Smooth muscle cell (in vitro differentiated cells): ENCODE measurements around the gene XKR3. TPM values are rescaled to one million over a fixed set of nuclear protein-coding genes. Genes with fewer than 3 reads are reported as not detected.
"Not testable (repeated sequence)": the region's sequence is repeated elsewhere in the genome, so short reads cannot be mapped to it uniquely, and the experiment has no call there.

Experiments
- DNase-seq: peaks from one replicate; lab custom pipeline; 2025; ENCODE audit not compliant: unreplicated experiment; lab: John Stamatoyannopoulos, UW
- H2AFZ ChIP-seq: fragments of 200-600 bp; sonication (generic); 2 replicates; pipeline ENCODE4 v1.6.0; 2016; ENCODE audit warnings: antibody characterized with exemption, low read depth, mild to moderate bottlenecking
- H3F3A ChIP-seq: fragments of 200-600 bp; sonication (generic); 2 replicates; pipeline ENCODE4 v1.6.0; 2017; ENCODE audit warnings: antibody characterized with exemption, low read depth
- H3K27ac ChIP-seq: fragments of 200-600 bp; sonication (generic); 2 replicates; pipeline ENCODE4 v1.5.1; 2016; ENCODE audit warnings: low read depth, mild to moderate bottlenecking
- H3K27me3 ChIP-seq: fragments of 200-600 bp; sonication (generic); 2 replicates; pipeline ENCODE4 v1.6.1; 2016; ENCODE audit warnings: low read depth, mild to moderate bottlenecking
- H3K36me3 ChIP-seq: fragments of 200-600 bp; sonication (generic); 2 replicates; pipeline ENCODE4 v1.5.1; 2016; ENCODE audit warnings: low read depth
- H3K4me1 ChIP-seq: fragments of 200-600 bp; sonication (generic); 2 replicates; pipeline ENCODE4 v1.5.1; 2016; ENCODE audit warnings: low read depth
- H3K4me2 ChIP-seq: fragments of 200-600 bp; sonication (generic); 2 replicates; pipeline ENCODE4 v1.6.0; 2016; ENCODE audit warnings: mild to moderate bottlenecking
- H3K4me3 ChIP-seq: fragments of 200-600 bp; sonication (generic); 2 replicates; pipeline ENCODE4 v1.5.1; 2016; ENCODE audit warnings: mild to moderate bottlenecking
- H3K79me2 ChIP-seq: fragments of 200-600 bp; sonication (generic); 2 replicates; pipeline ENCODE4 v1.6.0; 2016; ENCODE audit warnings: low read depth, mild to moderate bottlenecking
- H3K9ac ChIP-seq: fragments of 200-600 bp; sonication (generic); 2 replicates; pipeline ENCODE4 v1.6.0; 2016; ENCODE audit warnings: low read depth
- H3K9me3 ChIP-seq: fragments of 200-600 bp; sonication (generic); replicated peaks from 2 replicates; pipeline ENCODE4 v1.5.1; 2016; ENCODE audit warnings: low read depth
- H4K20me1 ChIP-seq: fragments of 200-600 bp; sonication (generic); 2 replicates; pipeline ENCODE4 v1.6.0; 2016; ENCODE audit warnings: low read depth
- CTCF ChIP-seq: fragments of 200-600 bp; sonication (generic); IDR thresholded peaks from 2 replicates; pipeline ENCODE4 v1.5.1; 2017; ENCODE audit warnings: borderline replicate concordance, mild to moderate bottlenecking, antibody characterized with exemption; ENCODE audit not compliant: insufficient read depth, poor library complexity, severe bottlenecking
- WGBS: methylation state at CpG from one replicate; pipeline ENCODE4 v1.1.7; 2016; ENCODE audit warnings: low lambda C conversion rate; 5-methylcytosine and 5-hydroxymethylcytosine counted together
- polyA plus RNA-seq: library from polyadenylated mRNA; unstranded; fragments of >200 nt; fragmentation: Nextera tagmentation; extraction: Ambion mirVana; gene quantifications from 2 replicates; pipeline ENCODE4 v1.2.1, GENCODE V29; 2016
- total RNA-seq: library from RNA; depleted of rRNA; stranded (reverse); fragments of >200 nt; gene quantifications from 2 replicates; pipeline ENCODE4 v1.2.3, GENCODE V29; 2014

Gene XKR3
- not detected in 2 replicates for total RNA-seq
- polyA plus RNA-seq: not detected in 2 replicates

GRCh38 chr22:16824716-16825687 lies at the start of gene XKR3:
Gene XKR3 (minus strand): TSS chr22:16825411. CDS start chr22:16808073, 17,338 bp downstream.
- Histone ChIP-seq H3K9ac (no peak within 1 kb of the TSS), H3K4me2 (no peak within 1 kb of the TSS), H3K4me3 (no peak within 1 kb of the TSS), H3K79me2 (no peaks in the 10 kb centered on the region), H4K20me1 (no peaks in the 10 kb centered on the region), H3K4me1 (no peaks in the 10 kb centered on the region), H3K27me3 (no peaks in the 10 kb centered on the region), H3K9me3 (no peaks in the 10 kb centered on the region), H2AFZ (no peak within 1 kb of the TSS), H3K27ac (no peak within 1 kb of the TSS), H3F3A (no peaks in the 10 kb centered on the region), H3K36me3 (no peaks in the 10 kb centered on the region)
- TF ChIP-seq CTCF: no peak
- no peak for DNase-seq
- 63% methylated on average over 9 of the region's 9 CpGs for WGBS

- H3K4me3 ChIP-seq, H2AFZ ChIP-seq, H3K79me2 ChIP-seq, H3K27ac ChIP-seq, H3K9ac ChIP-seq, H4K20me1 ChIP-seq, DNase-seq, H3K36me3 ChIP-seq, H3K4me2 ChIP-seq, H3K9me3 ChIP-seq, H3K27me3 ChIP-seq, H3K4me1 ChIP-seq, H3F3A ChIP-seq: not testable (repeated sequence)
- 72% methylated on average over 6 of the region's 6 CpGs for WGBS
Observed at GRCh38 chr22:16869640-16870039, 44.4 kb upstream of the XKR3 start.

- Histone ChIP-seq H3K27ac (no peak overlapping the region), H3K4me3 (no peak overlapping the region), H3K9me3 (no peaks in the 10 kb centered on the region), H3K79me2 (no peaks in the 10 kb centered on the region), H3K4me2 (no peak overlapping the region), H3K9ac (no peak overlapping the region), H3K27me3 (no peaks in the 10 kb centered on the region), H2AFZ (no peak overlapping the region), H4K20me1 (no peaks in the 10 kb centered on the region), H3K36me3 (no peaks in the 10 kb centered on the region), H3K4me1 (no peaks in the 10 kb centered on the region), H3F3A (no peaks in the 10 kb centered on the region)
- DNase-seq: no peak
- no peak for TF ChIP-seq CTCF
- WGBS: 80% methylated on average over 3 of the region's 3 CpGs
Observed at GRCh38 chr22:16866167-16866566, 41.0 kb upstream of the XKR3 start.

GRCh38 chr22:16856851-16857250 lies 31.6 kb upstream of the XKR3 start:
- DNase-seq, H3K9ac ChIP-seq, H3K79me2 ChIP-seq, H3K27me3 ChIP-seq, H3K36me3 ChIP-seq, H3F3A ChIP-seq, H3K27ac ChIP-seq, H2AFZ ChIP-seq, H3K4me3 ChIP-seq, H4K20me1 ChIP-seq, H3K4me1 ChIP-seq, H3K9me3 ChIP-seq, H3K4me2 ChIP-seq: not testable (repeated sequence)
- 84% methylated on average over 9 of the region's 9 CpGs for WGBS
